Coronary artery (tissue), 2 donors: Measurements from ENCODE around the gene TMEM117.

Source experiments
- DNase-seq: peaks from one replicate; pipeline ENCODE4 v3.0.0-alpha.2; 2017; ENCODE audit warnings: low spot score
- H3K27ac ChIP-seq, 2 donors: fragments of 200-600 bp; sonication (generic); one replicate each; pipeline ENCODE4 v1.5.1; 2016 to 2019
- H3K4me3 ChIP-seq: fragments of 200-600 bp; sonication (generic); 2 replicates; pipeline ENCODE4 v1.5.1; 2016; ENCODE audit warnings: mild to moderate bottlenecking, moderate library complexity
- TF ChIP-seq, protein P1 (sequence below): fragments of 200-600 bp; sonication (generic); IDR thresholded peaks from one replicate; pipeline ENCODE4 v1.5.1; 2019; ENCODE audit warnings: antibody characterized with exemption

Gene TMEM117

DNA sequence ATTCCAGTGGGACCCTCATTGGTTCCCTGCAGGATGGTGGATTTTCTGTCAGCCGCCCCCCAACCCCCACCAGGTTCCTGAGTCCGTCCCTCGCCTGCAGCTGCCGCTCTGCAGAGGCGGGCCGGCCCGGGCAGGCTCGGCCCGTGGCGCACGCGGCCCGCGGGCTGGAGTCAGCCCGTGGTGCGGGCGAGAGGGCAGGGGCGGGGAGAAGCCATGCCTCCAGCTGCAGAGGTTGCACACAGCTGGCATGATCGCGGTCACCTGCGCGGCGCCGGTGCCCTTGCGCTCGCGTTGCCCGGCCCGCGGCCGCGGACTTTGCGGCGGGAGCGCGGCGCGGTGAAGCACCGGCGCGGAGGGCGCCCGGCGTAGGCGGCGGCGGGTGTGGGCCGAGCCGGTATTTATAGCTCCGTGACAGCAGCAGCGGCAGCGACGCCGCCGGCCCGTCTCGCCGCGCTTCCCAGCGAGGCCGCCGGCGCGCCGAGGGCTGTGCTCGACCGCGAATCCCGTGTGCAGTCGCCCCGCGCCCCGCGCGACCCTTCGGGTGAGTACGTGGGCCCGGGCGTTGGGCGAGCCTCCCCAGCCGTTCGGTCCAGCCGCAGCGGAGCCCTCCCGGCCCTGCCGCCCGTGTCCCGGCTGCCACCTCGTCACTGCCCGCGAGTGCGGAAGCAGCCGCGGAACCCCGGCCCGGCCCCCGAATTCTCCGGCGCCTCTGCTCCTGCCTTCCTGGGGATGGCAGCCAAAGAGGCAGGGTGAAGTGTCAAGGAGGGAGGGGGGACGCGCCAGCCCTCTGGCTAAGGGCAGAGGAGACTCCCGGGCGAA lies at the start of gene TMEM117:
Gene TMEM117 (plus strand): TSS at position 426 of the 819 bp plus-strand sequence.
- Histone ChIP-seq H3K27ac (peak within 1 kb of the TSS; percentile 84 to 98), H3K4me3 (peak within 1 kb of the TSS; percentile 88)
- peak; percentile 84 for DNase-seq
- TF ChIP-seq, protein P1, sequence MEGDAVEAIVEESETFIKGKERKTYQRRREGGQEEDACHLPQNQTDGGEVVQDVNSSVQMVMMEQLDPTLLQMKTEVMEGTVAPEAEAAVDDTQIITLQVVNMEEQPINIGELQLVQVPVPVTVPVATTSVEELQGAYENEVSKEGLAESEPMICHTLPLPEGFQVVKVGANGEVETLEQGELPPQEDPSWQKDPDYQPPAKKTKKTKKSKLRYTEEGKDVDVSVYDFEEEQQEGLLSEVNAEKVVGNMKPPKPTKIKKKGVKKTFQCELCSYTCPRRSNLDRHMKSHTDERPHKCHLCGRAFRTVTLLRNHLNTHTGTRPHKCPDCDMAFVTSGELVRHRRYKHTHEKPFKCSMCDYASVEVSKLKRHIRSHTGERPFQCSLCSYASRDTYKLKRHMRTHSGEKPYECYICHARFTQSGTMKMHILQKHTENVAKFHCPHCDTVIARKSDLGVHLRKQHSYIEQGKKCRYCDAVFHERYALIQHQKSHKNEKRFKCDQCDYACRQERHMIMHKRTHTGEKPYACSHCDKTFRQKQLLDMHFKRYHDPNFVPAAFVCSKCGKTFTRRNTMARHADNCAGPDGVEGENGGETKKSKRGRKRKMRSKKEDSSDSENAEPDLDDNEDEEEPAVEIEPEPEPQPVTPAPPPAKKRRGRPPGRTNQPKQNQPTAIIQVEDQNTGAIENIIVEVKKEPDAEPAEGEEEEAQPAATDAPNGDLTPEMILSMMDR, result no peak

DNA sequence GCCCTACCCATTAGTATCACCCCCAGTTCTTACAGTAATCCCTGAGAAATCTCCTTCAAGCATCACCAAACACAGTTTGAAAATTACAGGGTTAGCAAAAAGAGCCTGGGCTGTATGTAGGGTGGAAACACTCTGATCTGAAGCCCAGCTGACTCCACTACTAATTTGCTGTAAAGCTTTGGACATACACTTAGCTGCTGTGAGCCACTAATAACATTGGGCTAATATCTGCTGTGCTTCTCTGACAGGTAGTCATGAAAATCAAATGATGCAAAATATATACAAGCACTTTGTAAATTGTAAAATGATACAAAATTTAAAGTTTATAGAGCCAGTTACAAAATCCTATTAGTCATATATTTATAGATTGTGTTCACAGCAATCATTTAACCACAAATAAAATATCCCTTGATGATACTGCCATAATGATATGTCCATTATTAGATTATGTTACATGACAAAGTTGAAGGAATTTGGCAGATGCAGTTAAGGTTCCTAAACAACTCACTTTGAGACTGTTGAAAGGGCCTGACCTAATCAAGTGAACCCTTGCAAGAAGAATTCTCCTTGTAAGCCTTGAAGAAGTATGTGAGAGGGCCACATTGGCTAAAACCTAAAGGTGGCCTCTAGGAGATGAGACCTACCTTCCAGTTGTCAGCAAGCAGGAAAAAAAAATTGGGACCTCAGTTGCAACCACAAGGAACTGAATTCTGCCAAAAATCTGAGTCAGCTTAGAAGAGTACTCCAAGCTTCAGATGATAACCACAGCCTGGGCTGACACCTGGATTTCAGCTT lies 48.8 kb upstream of the TMEM117 start:
- no peak overlapping the region for H3K27ac ChIP-seq
- no peak for DNase-seq
- H3K4me3 ChIP-seq, result no peak overlapping the region
- TF ChIP-seq, protein P1, result no peak

GRCh38 chr12:43789941-43790340 lies 45.9 kb upstream of the TMEM117 start:
- TF ChIP-seq, protein P1, result no peak
- DNase-seq, result no peak
- no peak overlapping the region for H3K27ac ChIP-seq
- no peak overlapping the region for H3K4me3 ChIP-seq

GRCh38 chr12:43795716-43796280 lies 40.1 kb upstream of the TMEM117 start:
- no peak overlapping the region for H3K4me3 ChIP-seq
- DNase-seq, result no peak
- H3K27ac ChIP-seq, result no peak overlapping the region
- TF ChIP-seq, protein P1, result no peak

DNA sequence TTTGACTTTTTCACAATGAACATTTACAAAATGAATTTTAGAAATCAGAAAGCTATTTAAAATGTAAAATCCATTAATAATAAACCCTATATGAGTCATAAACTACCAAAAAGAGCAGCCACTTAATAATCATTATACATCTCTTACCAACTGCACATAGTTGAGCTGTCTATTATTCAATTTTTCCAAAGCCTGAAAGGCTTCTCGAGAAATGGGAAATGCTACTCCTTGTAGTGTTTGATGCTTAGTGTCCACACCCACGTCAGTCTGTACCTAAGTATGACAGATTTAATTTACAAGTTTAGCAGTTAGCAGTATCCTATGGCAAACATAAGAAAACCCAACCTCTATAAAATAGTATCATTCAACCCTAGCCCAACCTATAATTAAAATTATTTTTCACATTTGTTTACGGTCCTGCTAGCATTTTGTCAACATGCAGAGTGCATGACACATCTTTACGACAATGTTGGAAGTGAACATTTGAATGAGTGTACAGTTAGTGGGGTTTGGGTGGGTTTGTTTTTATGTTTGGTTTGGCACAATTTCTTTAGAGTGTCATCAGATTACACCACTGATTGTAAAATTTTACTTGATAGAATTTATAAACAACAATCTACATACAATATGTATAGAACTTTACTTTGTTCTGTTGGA lies 38.2 kb upstream of the TMEM117 start:
- Histone ChIP-seq H3K27ac (no peak overlapping the region), H3K4me3 (no peak overlapping the region)
- no peak for DNase-seq
- TF ChIP-seq, protein P1, result no peak

GRCh38 chr12:43805149-43805859 lies 30.6 kb upstream of the TMEM117 start:
- no peak for DNase-seq
- TF ChIP-seq, protein P1, result no peak
- Histone ChIP-seq H3K27ac (peak overlapping the region; percentile 93 to 94), H3K4me3 (peak overlapping the region; percentile 84)
